Naive thymus-derived CD4-positive, alpha-beta T cell (primary cell): ENCODE data around the gene TET1. TPM values are rescaled to one million over a fixed set of nuclear protein-coding genes. Genes with fewer than 3 reads are reported as not detected.
"Not testable (repeated sequence)": the region's sequence is repeated elsewhere in the genome, so short reads cannot be mapped to it uniquely, and the experiment has no call there.

Source experiments
- ATAC-seq: fragments of 150-1000 bp; cut with Tn5 transposase; 2 replicates; pipeline ENCODE4 v1.10.0; 2021; ENCODE audit warnings: mild to moderate bottlenecking, moderate library complexity
- CTCF ChIA-PET: fragments of 350-600 bp; sonication (Branson Sonifier 250); formaldehyde crosslinking; loops from one replicate; lab custom pipeline; 2021; ENCODE audit warnings: antibody characterized with exemption; lab: Charles Lee
- POLR2A ChIA-PET: fragments of 350-600 bp; sonication (Branson Sonifier 250); formaldehyde crosslinking; loops from one replicate; lab custom pipeline; 2021; ENCODE audit warnings: antibody characterized with exemption, inconsistent platforms; lab: Charles Lee
- DNase-seq, 9 donors: peaks; one replicate each; pipeline versions ENCODE4 v3.0.0 to v3.0.0-alpha.2; 2020 to 2022; ENCODE audit warnings: mixed read lengths in 1 of 9
- H3K27ac ChIP-seq: one replicate; pipeline ENCODE4 v1.7.0; 2013; ENCODE audit warnings: mild to moderate bottlenecking, low read depth, low read length, moderate library complexity
- H3K27me3 ChIP-seq, 2 donors: one replicate each; pipeline ENCODE4 v1.7.0; 2013; ENCODE audit warnings: low read length in 2 of 2, mild to moderate bottlenecking in 2 of 2, moderate library complexity in 2 of 2; ENCODE audit not compliant: control insufficient read depth in 2 of 2, insufficient read depth in 2 of 2
- H3K36me3 ChIP-seq, 3 experiments: 1 replicate in 2 of 3; 2 replicates in 1 of 3; pipeline ENCODE4 v1.7.0; 2013; ENCODE audit warnings: low read length in 3 of 3, mild to moderate bottlenecking in 3 of 3, moderate library complexity in 1 of 3; ENCODE audit not compliant: insufficient read depth in 3 of 3, control insufficient read depth in 2 of 3
- H3K4me1 ChIP-seq, 2 donors: one replicate each; pipeline ENCODE4 v1.7.0; 2013; ENCODE audit warnings: low read length in 2 of 2, mild to moderate bottlenecking in 2 of 2, moderate library complexity in 1 of 2; ENCODE audit not compliant: control insufficient read depth in 2 of 2, insufficient read depth in 2 of 2
- H3K4me3 ChIP-seq: 2 replicates; pipeline ENCODE4 v1.7.0; 2013; ENCODE audit warnings: mild to moderate bottlenecking, low read length
- H3K9me3 ChIP-seq, 3 experiments: 1 replicate in 2 of 3; 2 replicates in 1 of 3; pipeline ENCODE4 v1.7.0; 2013; ENCODE audit warnings: low read length in 3 of 3; ENCODE audit not compliant: control insufficient read depth in 2 of 3
- H3K27ac Mint-ChIP-seq, 9 donors: one replicate each; pipeline ENCODE4 v1.8.0; 2020 to 2022; ENCODE audit warnings: mixed read lengths in 9 of 9, mild to moderate bottlenecking in 8 of 9, moderate library complexity in 5 of 9, inconsistent platforms in 2 of 9
- H3K27me3 Mint-ChIP-seq, 5 donors: one replicate each; pipeline ENCODE4 v1.8.0; 2021 to 2022; ENCODE audit warnings: mixed read lengths in 5 of 5, mild to moderate bottlenecking in 1 of 5
- H3K36me3 Mint-ChIP-seq, 5 donors: one replicate each; pipeline ENCODE4 v1.8.0; 2020 to 2022; ENCODE audit warnings: mixed read lengths in 5 of 5, mild to moderate bottlenecking in 3 of 5, inconsistent platforms in 1 of 5
- H3K4me1 Mint-ChIP-seq, 7 donors: one replicate each; pipeline ENCODE4 v1.8.0; 2020 to 2022; ENCODE audit warnings: mixed read lengths in 7 of 7, mild to moderate bottlenecking in 3 of 7, inconsistent platforms in 1 of 7
- H3K4me3 Mint-ChIP-seq, 10 donors: one replicate each; pipeline ENCODE4 v1.8.0; 2020 to 2022; ENCODE audit warnings: mild to moderate bottlenecking in 10 of 10, mixed read lengths in 10 of 10, moderate library complexity in 6 of 10, inconsistent platforms in 2 of 10
- H3K9me3 Mint-ChIP-seq, 11 donors: one replicate each; pipeline ENCODE4 v1.8.0; 2020 to 2022; ENCODE audit warnings: mixed read lengths in 11 of 11, mild to moderate bottlenecking in 4 of 11, inconsistent platforms in 1 of 11, moderate library complexity in 1 of 11
- intact Hi-C, 2 donors: fragments of 100-400 bp; cut with micrococcal nuclease; formaldehyde crosslinking; loops; one replicate each; pipeline ENCODE4 v1.15.1; 2023
- polyA plus RNA-seq, 2 donors: library from polyadenylated mRNA; unstranded; fragments of 300-500 nt; fragmentation: Illumina TruSeq; gene quantifications; one replicate each; pipeline ENCODE4 v1.2.3, GENCODE V29; 2021
- total RNA-seq, 6 experiments: library from RNA in 5 of 6; stranded (reverse) in 5 of 6; gene quantifications; 1 replicate in 5 of 6; 2 replicates in 1 of 6; pipeline ENCODE4 v1.2.3 and lab custom pipeline; 2021 to 2026

TET1 gene
- total and polyA plus RNA-seq, 7 experiments from 2014 or later, result 1.4 to 3.0 (median 2.9) TPM

DNA sequence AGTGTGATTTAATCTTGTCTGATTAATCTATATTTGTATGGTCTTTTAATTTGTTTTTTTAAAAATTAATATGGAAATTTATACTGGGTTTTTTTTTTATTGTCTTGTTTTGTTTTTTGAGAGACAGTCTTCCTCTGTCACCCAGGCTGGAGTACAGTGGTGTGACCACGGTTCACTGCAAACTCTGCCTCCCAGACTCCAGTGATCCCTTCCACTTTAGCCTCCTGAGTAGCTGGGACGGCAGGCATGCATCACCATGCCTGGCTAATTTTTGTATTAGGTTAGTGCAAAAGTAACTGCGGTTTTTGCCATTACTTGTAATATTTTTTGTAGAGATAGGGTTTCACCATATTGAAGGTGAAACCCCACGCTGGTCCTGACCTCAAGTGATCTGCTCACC, 73.1 kb downstream of the TET1 start:
- peaks cover 0 to 2% (median 0%) of the 10 kb centered on the region in 11 donors for H3K9me3 Mint-ChIP-seq
- Histone ChIP-seq H3K27me3 (no peaks in the 10 kb centered on the region), H3K4me1 (peaks cover 6 to 8% of the 10 kb centered on the region in 2 donors), H3K36me3 (no peaks in the 10 kb centered on the region), H3K4me3 (no peak overlapping the region), H3K27ac (no peak overlapping the region), H3K9me3 (no peaks in the 10 kb centered on the region)
- H3K4me3 Mint-ChIP-seq, result no peak overlapping the region
- no peak for DNase-seq
- no peak for ATAC-seq
- H3K27me3 Mint-ChIP-seq, result no peaks in the 10 kb centered on the region
- H3K36me3 Mint-ChIP-seq, result peaks cover 0 to 25% (median 6%) of the 10 kb centered on the region in 5 donors
- H3K4me1 Mint-ChIP-seq, result peaks cover 3 to 26% (median 14%) of the 10 kb centered on the region in 7 donors
- intact Hi-C loops, result no loop called here
- ChIA-PET CTCF (no interaction called here), POLR2A (no interaction called here)
- H3K27ac Mint-ChIP-seq, result no peak overlapping the region

DNA sequence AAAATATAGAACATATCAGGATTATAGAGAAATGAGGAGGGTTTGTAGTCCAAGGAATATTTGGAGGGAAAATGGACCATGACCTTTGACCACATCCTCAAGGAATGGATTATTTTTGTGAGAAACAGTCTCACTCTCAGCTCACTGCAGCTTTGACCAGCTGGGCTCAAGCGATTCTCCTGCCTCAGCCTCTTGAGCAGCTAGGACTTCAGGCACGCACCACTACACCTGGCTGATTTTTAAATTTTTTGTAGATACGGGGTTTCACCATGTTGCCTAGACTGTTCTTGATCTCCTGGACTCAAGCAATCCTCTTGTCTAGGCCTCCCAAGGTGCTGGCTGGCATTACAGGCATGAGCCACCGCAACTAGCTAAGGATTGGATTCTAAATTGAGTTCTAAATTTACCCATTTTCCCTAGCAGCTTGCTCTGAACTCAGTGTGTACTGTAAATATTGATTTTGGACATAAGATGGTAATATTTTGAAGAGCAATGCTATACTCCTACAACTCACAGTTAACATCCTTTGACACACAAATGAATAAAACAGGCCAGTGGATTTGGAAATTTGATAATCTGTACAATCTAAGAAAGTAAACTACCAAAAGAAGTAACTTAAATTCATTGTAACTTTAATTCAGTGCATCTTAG, 73.8 kb downstream of the TET1 start:
- Mint-ChIP-seq H3K27ac (no peak overlapping the region), H3K27me3 (no peaks in the 10 kb centered on the region), H3K9me3 (peaks cover 0 to 2% (median 0%) of the 10 kb centered on the region in 11 donors), H3K36me3 (peaks cover 0 to 27% (median 12%) of the 10 kb centered on the region in 5 donors), H3K4me3 (no peak overlapping the region), H3K4me1 (peaks cover 0 to 20% (median 8%) of the 10 kb centered on the region in 7 donors)
- peaks cover 2% of the 10 kb centered on the region in 2 donors for H3K4me1 ChIP-seq
- no peaks in the 10 kb centered on the region for H3K27me3 ChIP-seq
- no peak overlapping the region for H3K27ac ChIP-seq
- DNase-seq (no peak), ATAC-seq (no peak)
- intact Hi-C loops, result no loop called here
- no peak overlapping the region for H3K4me3 ChIP-seq
- CTCF ChIA-PET, result no interaction called here
- no peaks in the 10 kb centered on the region for H3K9me3 ChIP-seq
- POLR2A ChIA-PET, result no interaction called here
- no peaks in the 10 kb centered on the region for H3K36me3 ChIP-seq

DNA sequence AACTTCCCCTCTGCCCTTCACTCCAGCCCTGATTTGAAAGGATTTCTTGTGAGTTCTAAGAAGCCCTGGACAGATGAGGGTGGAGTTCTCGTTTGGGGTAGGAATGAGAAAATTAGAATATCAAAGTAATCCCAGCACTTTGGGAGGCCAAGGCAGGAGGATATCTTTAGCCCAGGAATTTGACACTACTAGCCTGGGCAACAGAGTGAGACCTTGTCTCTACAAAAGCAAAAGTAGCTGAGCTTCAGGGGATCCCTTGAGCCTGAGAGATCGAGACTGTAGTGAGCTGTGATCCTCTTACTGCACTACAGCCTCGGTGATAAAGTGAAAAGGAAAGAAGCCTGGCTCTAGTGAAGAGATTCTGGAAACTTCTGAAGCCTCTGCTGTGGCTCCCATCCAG, 76.2 kb downstream of the TET1 start:
- ChIA-PET CTCF (no interaction called here), POLR2A (interaction anchor here (1.3 kb wide), 1 partner anchor 17 kb away, joined by 3 read pairs; no protein-coding TSS in a partner anchor)
- Histone ChIP-seq H3K4me3 (no peak overlapping the region), H3K27me3 (no peaks in the 10 kb centered on the region), H3K9me3 (no peaks in the 10 kb centered on the region), H3K27ac (no peak overlapping the region), H3K36me3 (no peaks in the 10 kb centered on the region), H3K4me1 (no peaks in the 10 kb centered on the region)
- ATAC-seq (no peak), DNase-seq (no peak)
- Mint-ChIP-seq H3K27ac (no peak overlapping the region), H3K27me3 (no peaks in the 10 kb centered on the region), H3K36me3 (peaks cover 0 to 26% (median 7%) of the 10 kb centered on the region in 5 donors), H3K9me3 (no peaks in the 10 kb centered on the region), H3K4me3 (no peak overlapping the region), H3K4me1 (peaks cover 0 to 10% (median 4%) of the 10 kb centered on the region in 7 donors)
- intact Hi-C loops, result no loop called here

DNA sequence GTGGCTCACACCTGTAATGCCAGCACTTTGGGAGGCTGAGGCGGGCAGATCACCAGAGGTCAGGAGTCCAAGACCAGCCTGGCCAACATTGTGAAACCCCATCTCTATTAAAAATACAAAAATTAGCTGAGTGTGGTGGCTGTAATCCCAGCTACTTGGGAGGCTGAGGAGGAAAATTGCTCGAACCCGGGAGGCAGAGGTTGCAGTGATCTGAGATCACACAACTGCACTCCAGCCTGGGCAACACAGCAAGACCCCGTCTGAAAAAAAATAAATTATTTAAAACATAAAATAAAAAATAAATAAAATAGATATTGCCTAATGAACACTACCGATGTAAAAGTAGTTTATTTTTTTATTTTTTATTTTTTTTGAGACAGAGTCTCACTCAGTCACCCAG, 83.4 kb downstream of the TET1 start:
- DNase-seq, POLR2A ChIA-PET, CTCF ChIA-PET, ATAC-seq, H3K4me1 Mint-ChIP-seq, H3K36me3 ChIP-seq, intact Hi-C loops, H3K4me3 ChIP-seq, H3K9me3 Mint-ChIP-seq, H3K27me3 Mint-ChIP-seq, H3K4me3 Mint-ChIP-seq, H3K4me1 ChIP-seq, H3K27me3 ChIP-seq, H3K9me3 ChIP-seq, H3K27ac ChIP-seq: not testable (repeated sequence)
- peak overlapping the region in 1 of 9 donors; percentile 22 for H3K27ac Mint-ChIP-seq
- peaks cover 11 to 36% (median 19%) of the 10 kb centered on the region in 5 donors for H3K36me3 Mint-ChIP-seq

DNA sequence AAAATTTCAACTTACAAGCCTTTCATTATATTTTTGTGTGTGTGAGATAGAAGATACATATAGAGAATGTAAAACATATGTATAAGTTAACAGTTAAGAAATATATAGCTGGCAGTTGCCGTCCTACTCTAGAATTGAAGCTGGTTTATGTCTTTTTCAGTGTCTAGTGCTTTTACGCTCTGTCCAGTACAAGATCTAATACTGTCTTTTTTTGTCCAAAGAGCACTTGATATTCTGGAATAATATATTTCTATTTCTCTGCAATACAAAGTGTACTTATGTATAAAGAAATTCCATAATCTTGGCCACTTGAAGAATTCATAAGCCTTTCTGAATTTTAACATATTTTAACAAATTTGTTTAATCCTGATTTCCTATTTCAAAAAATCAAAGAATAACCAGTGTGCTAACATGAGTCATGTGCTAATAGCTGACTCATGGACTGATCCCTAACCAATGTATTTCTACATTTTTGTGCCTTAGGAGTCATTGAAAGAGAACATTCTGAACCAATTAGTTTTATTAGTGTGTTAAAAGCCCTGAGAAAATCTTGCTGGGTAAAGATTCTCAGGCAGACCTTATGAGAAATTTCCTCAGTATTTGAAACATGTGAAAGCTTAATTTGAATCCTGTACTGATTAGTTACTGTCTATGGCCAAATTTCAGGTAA, 87.7 kb downstream of the TET1 start:
- H3K27ac ChIP-seq, result no peak overlapping the region
- intact Hi-C loops, result no loop called here
- Mint-ChIP-seq H3K9me3 (no peaks in the 10 kb centered on the region), H3K36me3 (peaks cover 11 to 36% (median 22%) of the 10 kb centered on the region in 5 donors), H3K27me3 (no peaks in the 10 kb centered on the region), H3K27ac (no peak overlapping the region), H3K4me3 (no peak overlapping the region), H3K4me1 (peaks cover 0 to 12% (median 0%) of the 10 kb centered on the region in 7 donors)
- H3K9me3 ChIP-seq, result no peaks in the 10 kb centered on the region
- ATAC-seq, result no peak
- H3K4me3 ChIP-seq, result no peak overlapping the region
- DNase-seq, result no peak
- ChIA-PET CTCF (interaction anchor here (0.9 kb wide), 1 partner anchor 97 kb away, joined by 3 read pairs; no protein-coding TSS in a partner anchor), POLR2A (no interaction called here)
- no peaks in the 10 kb centered on the region for H3K4me1 ChIP-seq
- no peaks in the 10 kb centered on the region for H3K36me3 ChIP-seq
- no peaks in the 10 kb centered on the region for H3K27me3 ChIP-seq

DNA sequence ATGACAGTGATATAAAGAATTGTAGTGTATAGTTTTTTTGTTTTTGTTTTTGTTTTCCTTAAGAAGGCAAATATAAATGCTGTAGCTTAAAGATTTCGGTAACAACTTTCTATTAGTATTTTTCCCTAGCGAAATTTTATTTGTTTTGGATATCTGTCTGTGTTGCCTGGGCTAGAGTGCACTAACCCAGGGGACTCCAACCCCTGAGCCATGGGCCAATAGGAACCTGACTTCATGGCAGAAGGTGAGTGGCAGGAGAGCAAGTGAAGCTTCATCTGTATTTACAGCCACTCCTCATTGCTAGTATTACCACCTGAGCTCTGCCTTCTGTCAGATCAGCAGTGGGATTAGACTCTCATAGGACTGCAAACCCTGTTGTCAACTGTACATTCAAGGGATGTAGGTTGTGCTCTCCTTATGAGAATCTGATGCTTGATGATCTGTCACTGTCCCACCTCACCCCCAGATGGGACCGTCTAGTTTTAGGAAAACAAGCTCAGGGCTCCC, 95.5 kb downstream of the TET1 start:
- Histone ChIP-seq H3K4me1 (no peaks in the 10 kb centered on the region), H3K27me3 (no peaks in the 10 kb centered on the region), H3K4me3 (no peak overlapping the region), H3K36me3 (peaks cover 0 to 6% (median 0%) of the 10 kb centered on the region in 3 experiments), H3K9me3 (no peaks in the 10 kb centered on the region), H3K27ac (no peak overlapping the region)
- CTCF ChIA-PET, result no interaction called here
- no peak overlapping the region for H3K4me3 Mint-ChIP-seq
- no peak for ATAC-seq
- H3K27me3 Mint-ChIP-seq, result no peaks in the 10 kb centered on the region
- H3K9me3 Mint-ChIP-seq, result no peaks in the 10 kb centered on the region
- no peak overlapping the region for H3K27ac Mint-ChIP-seq
- no peak for DNase-seq
- no peaks in the 10 kb centered on the region for H3K4me1 Mint-ChIP-seq
- intact Hi-C loops, result no loop called here
- H3K36me3 Mint-ChIP-seq, result peaks cover 0 to 28% (median 15%) of the 10 kb centered on the region in 5 donors
- POLR2A ChIA-PET, result interaction anchor here (0.6 kb wide), 1 partner anchor 23 kb away, joined by 3 read pairs; no protein-coding TSS in a partner anchor
